Measurements from ENCODE around the gene TEX261. TPM values are rescaled to one million over a fixed set of nuclear protein-coding genes. Genes with fewer than 3 reads are reported as not detected.

TEX261 gene
- total RNA-seq, 1 donor from 2014 or later = 9.4 TPM

DNA sequence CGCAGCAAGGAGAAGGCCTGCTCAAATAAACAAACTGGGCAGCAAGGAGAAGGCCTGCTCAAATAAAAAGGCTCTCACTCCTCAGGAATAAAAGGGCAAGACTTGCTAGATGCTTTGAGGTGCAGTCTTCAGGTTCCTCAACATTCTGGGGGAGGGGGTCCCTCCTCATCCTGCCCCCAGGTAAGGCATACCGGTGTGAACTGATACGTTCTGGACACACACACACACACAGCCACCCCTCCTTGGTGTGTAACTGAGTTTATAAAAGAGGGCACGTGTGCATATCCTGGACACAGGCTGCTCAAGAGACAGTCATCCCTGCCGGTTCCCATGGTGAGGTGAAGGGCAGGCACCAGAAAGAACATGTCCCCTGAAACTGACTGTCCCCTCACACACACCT lies 4.5 kb downstream of the TEX261 start:
- Histone ChIP-seq H3K79me2 (ENCODE audit: low read depth) (peaks cover 19% of the 10 kb centered on the region), H2AFZ (replicated peaks) (no peak overlapping the region), H3F3A (ENCODE audit: low read depth) (peaks cover 7% of the 10 kb centered on the region), H3K27ac (no peak overlapping the region), H3K9ac (no peak overlapping the region), H3K9me3 (ENCODE audit: low read depth) (no peaks in the 10 kb centered on the region), H4K20me1 (ENCODE audit: low read depth) (peaks cover 26% of the 10 kb centered on the region), H3K4me1 (peaks cover 6% of the 10 kb centered on the region), H3K4me3 (no peak overlapping the region), H3K4me2 (no peak overlapping the region), H3K27me3 (no peaks in the 10 kb centered on the region), H3K36me3 (no peaks in the 10 kb centered on the region)
- no peak for DNase-seq (ENCODE audit: low spot score)
- H3K9me3 Mint-ChIP-seq = no peaks in the 10 kb centered on the region
- no peak overlapping the region for H3K27ac Mint-ChIP-seq
- peaks cover 15% of the 10 kb centered on the region for H3K4me1 Mint-ChIP-seq
- no peak overlapping the region for H3K4me3 Mint-ChIP-seq
- peaks cover 7% of the 10 kb centered on the region for H3K27me3 Mint-ChIP-seq (ENCODE audit: insufficient read depth, low read depth)
- H3K36me3 Mint-ChIP-seq = peaks cover 18% of the 10 kb centered on the region
- no peak for TF ChIP-seq EZH2 (IDR thresholded peaks at IDR 0.05)
- TF ChIP-seq, protein P1, sequence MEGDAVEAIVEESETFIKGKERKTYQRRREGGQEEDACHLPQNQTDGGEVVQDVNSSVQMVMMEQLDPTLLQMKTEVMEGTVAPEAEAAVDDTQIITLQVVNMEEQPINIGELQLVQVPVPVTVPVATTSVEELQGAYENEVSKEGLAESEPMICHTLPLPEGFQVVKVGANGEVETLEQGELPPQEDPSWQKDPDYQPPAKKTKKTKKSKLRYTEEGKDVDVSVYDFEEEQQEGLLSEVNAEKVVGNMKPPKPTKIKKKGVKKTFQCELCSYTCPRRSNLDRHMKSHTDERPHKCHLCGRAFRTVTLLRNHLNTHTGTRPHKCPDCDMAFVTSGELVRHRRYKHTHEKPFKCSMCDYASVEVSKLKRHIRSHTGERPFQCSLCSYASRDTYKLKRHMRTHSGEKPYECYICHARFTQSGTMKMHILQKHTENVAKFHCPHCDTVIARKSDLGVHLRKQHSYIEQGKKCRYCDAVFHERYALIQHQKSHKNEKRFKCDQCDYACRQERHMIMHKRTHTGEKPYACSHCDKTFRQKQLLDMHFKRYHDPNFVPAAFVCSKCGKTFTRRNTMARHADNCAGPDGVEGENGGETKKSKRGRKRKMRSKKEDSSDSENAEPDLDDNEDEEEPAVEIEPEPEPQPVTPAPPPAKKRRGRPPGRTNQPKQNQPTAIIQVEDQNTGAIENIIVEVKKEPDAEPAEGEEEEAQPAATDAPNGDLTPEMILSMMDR (IDR thresholded peaks at IDR 0.05) = no peak
- no peak for TF ChIP-seq EZH2phosphoT487 (IDR thresholded peaks at IDR 0.05)

DNA sequence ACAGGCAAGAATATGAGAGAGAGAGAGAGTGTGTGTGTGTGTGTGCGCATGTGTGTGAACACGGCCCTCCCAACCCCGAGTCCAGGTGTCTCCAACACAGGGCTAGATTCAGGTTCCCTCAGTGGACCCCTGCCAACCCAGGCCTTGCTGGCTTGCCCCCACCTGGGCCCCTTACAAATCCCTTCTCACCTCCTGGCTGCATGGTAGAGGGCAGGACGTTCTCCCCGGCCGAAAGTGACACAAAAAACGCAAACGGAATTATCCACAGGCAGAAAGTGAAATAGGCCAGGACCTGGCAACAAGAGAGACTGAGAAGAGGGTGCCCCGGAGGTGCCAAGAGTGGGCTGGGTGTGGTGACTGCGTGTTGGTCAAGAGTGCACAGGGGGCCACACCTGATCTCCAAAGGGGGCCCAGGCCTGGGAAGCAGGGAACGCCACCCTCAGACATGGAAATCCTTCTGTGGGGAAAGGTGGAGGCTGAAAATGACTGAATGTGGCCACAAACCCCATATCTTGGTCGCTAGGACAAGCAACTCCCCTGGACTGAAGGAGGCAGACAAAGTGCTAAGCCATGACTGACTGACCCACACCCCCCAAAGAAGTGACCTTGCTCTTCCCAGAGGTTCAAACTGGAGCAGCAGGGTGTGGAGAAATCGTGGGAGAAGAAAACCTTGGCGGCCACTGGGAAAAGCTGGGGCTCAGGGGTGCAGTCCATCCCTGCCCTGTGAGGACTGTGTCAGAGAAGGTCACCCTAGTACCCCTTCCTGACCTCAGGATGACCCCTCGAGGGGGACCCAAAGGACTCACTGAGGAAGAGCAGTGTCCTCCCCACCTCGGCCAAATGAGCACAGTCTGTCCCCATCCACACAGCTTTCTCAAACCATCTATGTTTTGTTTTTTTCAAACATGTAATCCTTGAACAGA lies 5.7 kb downstream of the TEX261 start:
- peaks cover 6% of the 10 kb centered on the region for H3K4me1 ChIP-seq
- DNase-seq (ENCODE audit: low spot score) = no peak
- H3K36me3 ChIP-seq = no peaks in the 10 kb centered on the region
- H3K4me2 ChIP-seq = no peak overlapping the region
- peaks cover 14% of the 10 kb centered on the region for H3K4me1 Mint-ChIP-seq
- no peak overlapping the region for H2AFZ ChIP-seq (replicated peaks)
- H3F3A ChIP-seq (ENCODE audit: low read depth) = peaks cover under 1% of the 10 kb centered on the region
- no peak overlapping the region for H3K9ac ChIP-seq
- no peak overlapping the region for H3K27ac ChIP-seq
- H3K36me3 Mint-ChIP-seq = peaks cover 18% of the 10 kb centered on the region
- H3K4me3 ChIP-seq = no peak overlapping the region
- H3K27me3 ChIP-seq = no peaks in the 10 kb centered on the region
- peaks cover 32% of the 10 kb centered on the region for H4K20me1 ChIP-seq (ENCODE audit: low read depth)
- H3K27ac Mint-ChIP-seq = no peak overlapping the region
- no peaks in the 10 kb centered on the region for H3K9me3 ChIP-seq (ENCODE audit: low read depth)
- peaks cover 14% of the 10 kb centered on the region for H3K79me2 ChIP-seq (ENCODE audit: low read depth)
- peaks cover 7% of the 10 kb centered on the region for H3K27me3 Mint-ChIP-seq (ENCODE audit: insufficient read depth, low read depth)
- TF ChIP-seq EZH2 (IDR thresholded peaks at IDR 0.05) (no peak), EZH2phosphoT487 (IDR thresholded peaks at IDR 0.05) (no peak)
- TF ChIP-seq, protein P1 (IDR thresholded peaks at IDR 0.05) = no peak
- no peaks in the 10 kb centered on the region for H3K9me3 Mint-ChIP-seq
- no peak overlapping the region for H3K4me3 Mint-ChIP-seq

DNA sequence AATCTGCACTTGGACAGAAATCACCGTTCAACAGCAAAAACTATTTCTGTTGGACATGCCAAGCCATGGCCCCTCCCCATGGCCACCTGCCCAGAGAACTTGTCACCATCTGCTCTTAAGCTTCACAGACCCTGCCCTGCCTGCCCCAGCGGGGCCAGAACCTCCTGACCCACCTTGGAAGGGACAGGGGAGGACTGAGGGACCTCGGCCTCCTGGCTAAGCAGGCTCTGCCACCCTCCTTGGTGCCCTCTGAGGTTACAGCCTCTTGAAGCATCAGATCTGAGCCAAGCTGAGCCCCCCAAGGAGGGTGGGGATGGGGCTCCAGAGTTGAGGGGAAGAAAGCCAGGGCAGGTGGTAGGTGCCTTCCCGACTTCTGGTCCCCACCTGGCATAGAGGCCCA lies 6.5 kb downstream of the TEX261 start:
- no peaks in the 10 kb centered on the region for H3K36me3 ChIP-seq

More for the DNA sequence above, 6.5 kb downstream of the TEX261 start:
- no peak for TF ChIP-seq EZH2phosphoT487 (IDR thresholded peaks at IDR 0.05)
- TF ChIP-seq, protein P1 (IDR thresholded peaks at IDR 0.05) = no peak
- no peak for TF ChIP-seq EZH2 (IDR thresholded peaks at IDR 0.05)
- H3K27ac ChIP-seq = no peak overlapping the region
- H3F3A ChIP-seq (ENCODE audit: low read depth) = no peaks in the 10 kb centered on the region
- H3K27ac Mint-ChIP-seq = no peak overlapping the region
- peaks cover 5% of the 10 kb centered on the region for H3K79me2 ChIP-seq (ENCODE audit: low read depth)
- H3K36me3 Mint-ChIP-seq = peaks cover 18% of the 10 kb centered on the region
- H3K4me3 ChIP-seq = no peak overlapping the region
- no peaks in the 10 kb centered on the region for H3K9me3 ChIP-seq (ENCODE audit: low read depth)
- peaks cover 30% of the 10 kb centered on the region for H4K20me1 ChIP-seq (ENCODE audit: low read depth)
- H3K27me3 ChIP-seq = no peaks in the 10 kb centered on the region
- peaks cover 6% of the 10 kb centered on the region for H3K4me1 Mint-ChIP-seq
- H3K9me3 Mint-ChIP-seq = no peaks in the 10 kb centered on the region
- H3K4me1 ChIP-seq = no peaks in the 10 kb centered on the region
- no peak overlapping the region for H3K4me3 Mint-ChIP-seq
- no peak overlapping the region for H2AFZ ChIP-seq (replicated peaks)
- H3K4me2 ChIP-seq = no peak overlapping the region
- no peak overlapping the region for H3K9ac ChIP-seq
- peaks cover 5% of the 10 kb centered on the region for H3K27me3 Mint-ChIP-seq (ENCODE audit: insufficient read depth, low read depth)
- DNase-seq (ENCODE audit: low spot score) = no peak

Data from neural progenitor cell (in vitro differentiated cells).